Dermis microvascular lymphatic vessel endothelial cell (primary cell): ENCODE measurements around the gene TBC1D9. TPM values are rescaled to one million over a fixed set of nuclear protein-coding genes. Genes with fewer than 3 reads are reported as not detected.
"Not testable (repeated sequence)": the region's sequence is repeated elsewhere in the genome, so short reads cannot be mapped to it uniquely, and the experiment has no call there.

Source experiments
- DNase-seq, 2 donors: peaks; one replicate each; pipeline versions ENCODE4 v3.0.0 to v3.0.0-alpha.2; 2010; ENCODE audit warnings: low read depth in 2 of 2
- total RNA-seq: library from RNA; depleted of rRNA; stranded (reverse); fragments of >200 nt; gene quantifications from 2 replicates; pipeline ENCODE4 v1.2.1, GENCODE V29; 2014

The TBC1D9 gene
- total RNA-seq, 1 donor from 2014 or later: 47.2 TPM

DNA sequence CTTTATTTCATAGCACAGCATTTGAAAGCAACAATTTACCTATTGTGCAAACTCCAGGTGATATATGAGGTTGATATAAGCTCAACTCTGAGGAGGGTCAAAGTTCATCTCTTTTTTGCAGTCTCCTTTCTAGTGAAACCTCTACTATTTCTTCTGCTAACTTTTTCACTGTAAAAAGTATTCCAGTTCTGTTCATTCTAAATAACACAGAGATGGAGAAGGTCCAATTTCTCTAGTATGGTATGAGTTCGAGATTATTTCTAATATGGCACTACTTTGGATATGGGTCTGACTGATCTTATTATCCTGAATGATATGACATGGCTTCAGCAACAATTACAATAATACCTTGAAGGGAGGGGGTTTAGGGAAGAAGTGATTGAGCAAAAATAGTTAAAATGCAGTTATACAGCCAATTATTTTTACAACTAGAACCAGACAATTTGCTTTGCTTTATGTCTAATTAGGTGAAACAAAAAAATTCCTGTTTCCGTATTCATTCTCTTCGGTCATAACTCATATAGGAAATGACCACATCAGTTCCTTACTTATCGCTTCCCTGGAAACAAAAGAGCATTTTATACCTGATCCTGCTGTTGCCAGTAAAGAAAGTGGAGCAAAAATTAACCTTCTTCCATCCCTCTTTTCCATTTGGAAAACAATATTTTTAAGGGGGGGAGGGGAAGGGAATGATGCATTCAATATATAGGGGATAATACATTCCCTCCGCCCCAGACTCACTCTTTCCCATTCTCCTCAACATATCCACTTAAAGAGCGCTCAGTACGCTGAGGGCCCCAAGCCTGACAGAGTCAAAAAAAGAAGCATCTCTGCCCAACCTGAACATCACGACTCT lies 1.0 kb downstream of the TBC1D9 start:
- DNase-seq: peak; percentile 58 to 60

DNA sequence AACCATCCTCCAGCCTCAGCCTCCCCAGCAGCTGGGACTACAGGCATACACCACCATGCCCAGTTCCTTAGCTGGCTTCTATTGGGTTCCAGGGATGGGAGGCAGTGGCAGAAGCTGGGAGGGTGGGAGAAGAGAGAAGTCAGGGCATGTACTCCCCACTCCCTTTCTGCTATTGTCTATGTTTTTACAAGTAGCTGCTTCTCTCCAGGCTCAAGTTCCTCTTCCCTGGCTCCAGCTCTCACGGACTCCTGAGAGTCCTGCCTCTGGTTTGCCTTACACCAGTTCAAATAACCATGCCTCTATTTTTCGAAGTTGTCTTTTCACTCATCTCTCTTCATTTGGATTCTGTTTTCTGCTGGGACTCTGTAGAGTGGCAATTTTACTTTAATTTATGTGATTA lies 2.9 kb downstream of the TBC1D9 start:
- no peak for DNase-seq

DNA sequence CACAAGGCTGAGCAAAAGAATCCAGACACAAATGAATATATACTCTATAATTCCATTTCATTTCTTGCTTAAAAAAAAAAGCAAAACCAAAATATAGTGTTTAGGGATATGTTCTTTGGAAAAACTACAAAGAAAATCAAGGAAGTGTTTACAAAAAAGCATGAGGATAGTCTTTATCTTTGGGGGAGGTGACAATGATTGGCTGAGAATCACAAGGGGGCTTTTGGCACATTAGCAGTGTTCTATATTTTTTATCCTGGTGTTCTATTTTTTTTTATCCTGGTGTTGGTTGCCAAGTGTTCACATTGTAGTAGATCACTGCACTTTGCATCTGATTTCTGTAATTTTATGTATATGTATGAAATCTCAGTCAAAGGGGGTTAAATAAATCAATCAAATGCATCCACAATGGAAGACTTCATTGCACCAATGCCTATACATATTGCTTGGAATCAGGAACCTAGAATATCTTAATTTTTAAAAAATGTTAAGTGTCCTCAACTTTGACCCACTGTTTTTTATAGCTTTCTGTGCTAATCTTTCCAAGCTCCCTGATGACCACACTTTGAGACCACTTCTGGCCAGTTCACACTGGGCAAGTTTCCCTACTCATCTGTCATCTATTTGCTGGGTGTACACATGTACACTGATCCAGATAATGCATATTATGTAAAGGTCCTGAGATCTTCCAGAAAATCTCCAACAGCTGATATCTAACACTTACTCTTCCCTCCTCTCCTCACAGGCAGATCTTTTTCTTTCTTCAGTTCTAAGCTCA lies 3.7 kb downstream of the TBC1D9 start:
- DNase-seq: no peak

DNA sequence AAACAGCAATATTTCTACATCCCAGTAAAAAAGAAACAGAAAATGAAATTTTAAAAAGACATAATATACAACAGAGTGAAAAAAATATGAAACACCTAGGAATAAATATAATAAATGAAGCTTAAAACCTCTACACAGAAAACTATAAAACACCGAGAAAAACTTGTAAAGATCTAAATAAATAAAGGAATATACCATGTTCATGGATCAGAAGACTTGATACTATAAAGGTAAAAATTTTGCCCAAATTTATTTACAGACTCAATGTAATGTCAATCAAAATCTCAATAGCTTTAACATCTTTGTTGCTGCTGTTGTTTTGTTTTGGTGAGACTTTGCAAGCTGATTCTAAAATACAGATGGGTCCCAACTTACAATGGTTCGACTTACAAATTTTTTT lies 5.7 kb downstream of the TBC1D9 start:
- DNase-seq: no peak

DNA sequence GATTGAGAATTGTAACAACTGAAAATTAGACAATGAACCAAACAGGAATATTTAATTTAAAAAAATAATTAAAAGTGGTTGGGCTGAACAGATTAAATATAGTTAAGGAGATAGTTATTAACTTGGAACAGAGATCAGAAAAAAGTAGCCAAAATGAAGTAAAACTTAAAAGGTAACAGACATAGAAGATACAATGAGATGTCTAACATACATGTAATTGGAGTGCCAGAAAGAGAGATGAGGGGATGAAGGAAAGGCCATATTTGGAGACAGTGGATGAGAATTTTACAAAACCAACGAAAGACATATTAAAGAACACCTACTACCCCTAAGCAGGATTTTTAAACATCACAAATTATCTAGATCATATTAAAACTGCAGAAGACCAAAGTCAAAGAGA lies 8.0 kb downstream of the TBC1D9 start:
- no peak for DNase-seq

DNA sequence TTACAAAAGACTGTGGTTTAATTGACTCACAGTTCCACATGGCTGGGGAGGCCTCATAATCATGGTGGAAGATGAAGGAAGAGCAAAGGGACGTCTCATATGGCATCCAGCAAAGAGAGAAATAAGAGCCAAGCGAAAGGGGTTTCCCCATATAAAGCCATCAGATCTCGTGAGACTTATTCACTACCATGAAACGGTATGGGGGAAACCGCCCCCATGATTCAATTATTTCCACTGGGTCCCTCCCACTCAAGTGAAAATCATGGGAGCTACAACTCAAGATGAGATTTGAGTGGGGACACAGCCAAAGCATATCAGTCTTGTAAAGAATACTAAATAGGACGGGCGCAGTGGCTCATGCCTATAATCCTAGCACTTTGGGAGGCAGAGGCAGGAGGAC lies 9.6 kb downstream of the TBC1D9 start:
- DNase-seq: not testable (repeated sequence)

DNA sequence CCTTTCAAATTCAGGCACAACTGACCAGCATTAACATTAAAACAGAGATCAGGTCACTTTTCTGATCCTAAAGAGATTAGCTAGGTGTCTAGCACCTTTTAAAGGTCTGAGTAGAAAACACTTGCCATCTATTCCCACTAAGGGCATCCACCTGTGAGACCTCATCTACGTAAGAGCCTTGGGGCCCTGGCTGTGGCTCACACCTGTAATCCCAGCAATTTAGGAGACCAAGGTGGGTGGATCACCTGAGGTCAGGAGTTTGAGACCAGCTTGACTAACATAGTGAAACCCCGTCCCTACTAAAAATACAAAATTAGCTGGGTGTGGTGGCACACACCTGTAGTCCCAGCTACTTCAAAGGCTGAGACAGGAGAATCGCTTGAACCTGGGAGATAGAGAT lies 11.8 kb downstream of the TBC1D9 start:
- no peak for DNase-seq

DNA sequence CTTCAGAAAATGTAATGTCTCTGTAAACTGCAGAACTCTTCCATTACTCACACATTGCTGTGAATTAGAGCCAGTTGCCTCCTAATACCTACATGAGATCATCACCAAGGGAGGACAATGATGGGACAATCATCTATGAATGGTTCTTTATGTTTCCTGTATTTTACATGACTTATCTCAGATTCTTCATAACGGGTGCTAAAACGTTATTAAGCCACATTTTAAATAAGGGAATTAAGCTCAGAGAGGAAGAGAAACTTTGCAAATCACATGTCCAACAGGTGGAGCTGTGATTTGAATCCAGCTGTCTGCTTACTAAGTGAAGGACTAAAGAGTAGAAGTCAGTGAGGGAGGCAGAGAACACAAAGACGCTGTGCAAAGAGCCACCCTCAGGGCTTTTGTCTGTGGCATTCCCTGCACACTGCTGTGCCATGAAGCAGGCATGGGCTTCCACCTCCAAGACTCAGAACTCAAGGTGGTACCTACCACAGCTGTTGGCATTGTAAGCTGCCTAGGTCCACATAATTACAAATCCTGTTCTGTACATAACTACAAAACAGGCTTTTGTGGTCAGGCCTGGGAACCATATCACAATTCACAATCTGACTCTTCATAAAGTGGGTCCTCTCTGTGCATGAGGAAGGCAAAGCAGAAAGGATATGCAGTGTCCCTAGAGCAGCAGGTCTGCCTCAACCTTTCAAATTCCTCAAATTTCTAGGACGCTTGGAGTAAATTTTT lies 12.8 kb downstream of the TBC1D9 start:
- peak in 1 of 2 donors; percentile 54 for DNase-seq

DNA sequence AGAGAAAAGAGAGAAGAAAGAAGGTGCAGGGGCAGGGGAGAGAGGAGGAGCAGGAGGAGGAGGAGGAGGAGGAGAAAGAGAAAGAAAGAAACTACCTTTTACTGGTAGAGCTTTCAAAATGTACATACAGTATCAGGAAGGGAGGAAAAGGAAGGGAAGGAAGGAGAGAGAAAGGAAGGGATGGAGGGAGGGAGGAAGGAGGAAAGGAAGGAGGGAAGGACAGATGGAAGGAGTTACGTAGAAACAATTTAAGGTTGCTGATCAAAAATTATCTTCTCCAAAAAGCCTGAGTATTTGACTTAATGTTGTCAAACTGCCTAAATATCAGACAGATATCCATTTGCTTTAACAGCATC lies 13.4 kb downstream of the TBC1D9 start:
- DNase-seq: no peak

DNA sequence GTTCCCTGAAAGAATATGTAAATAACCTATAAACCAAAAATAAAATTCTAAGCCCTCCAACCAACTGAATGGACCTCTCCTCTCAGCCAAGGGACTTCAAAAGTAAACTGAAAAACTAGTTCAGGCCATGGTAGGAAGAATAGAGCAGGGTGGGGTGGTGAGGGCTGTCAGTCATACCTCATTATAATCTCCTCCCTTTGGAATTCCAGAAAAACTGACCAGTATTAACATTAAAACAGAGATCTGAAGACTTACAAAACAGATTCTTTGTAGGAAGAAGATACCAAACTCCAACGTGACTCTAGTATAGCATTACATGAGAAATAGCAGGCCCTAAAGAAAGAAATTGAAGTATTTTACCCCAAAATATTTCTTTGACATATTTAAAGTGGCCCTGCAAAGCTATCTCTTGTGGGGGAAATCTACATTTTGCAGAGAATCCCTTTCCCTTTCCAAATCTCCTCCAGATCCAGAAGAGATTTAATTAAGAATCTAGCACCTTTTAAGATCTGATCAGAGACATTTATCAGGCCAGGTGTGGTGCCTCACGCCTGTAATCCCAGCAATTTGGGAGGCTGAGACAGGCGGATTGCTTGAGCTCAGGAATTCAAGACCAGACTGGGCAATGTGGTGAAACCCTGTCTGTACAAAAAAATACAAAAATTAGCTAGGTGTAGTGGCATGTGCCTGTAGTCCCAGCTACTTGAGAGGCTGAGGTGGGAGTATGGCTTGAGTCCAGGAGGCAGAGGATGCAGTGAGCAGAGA lies 15.1 kb downstream of the TBC1D9 start:
- no peak for DNase-seq

DNA sequence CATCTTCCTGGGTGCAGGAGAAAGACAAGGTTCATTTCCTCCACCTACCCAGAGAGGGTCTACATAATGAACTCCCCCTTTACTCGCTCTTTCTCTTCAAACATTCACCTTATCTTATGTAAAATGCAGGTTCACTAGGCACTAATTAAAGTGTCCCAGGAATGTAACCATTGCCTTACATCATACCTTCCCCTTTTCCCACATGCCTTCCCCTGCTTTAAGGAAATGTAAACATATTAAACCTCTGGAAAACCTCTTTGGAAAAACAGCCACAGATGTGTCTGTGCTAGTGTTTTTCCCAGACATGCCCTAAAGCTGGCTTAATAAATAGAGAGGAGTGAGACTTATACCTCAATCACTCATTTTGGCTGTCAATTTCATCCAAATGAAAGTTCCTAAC lies 15.8 kb downstream of the TBC1D9 start:
- DNase-seq: no peak

DNA sequence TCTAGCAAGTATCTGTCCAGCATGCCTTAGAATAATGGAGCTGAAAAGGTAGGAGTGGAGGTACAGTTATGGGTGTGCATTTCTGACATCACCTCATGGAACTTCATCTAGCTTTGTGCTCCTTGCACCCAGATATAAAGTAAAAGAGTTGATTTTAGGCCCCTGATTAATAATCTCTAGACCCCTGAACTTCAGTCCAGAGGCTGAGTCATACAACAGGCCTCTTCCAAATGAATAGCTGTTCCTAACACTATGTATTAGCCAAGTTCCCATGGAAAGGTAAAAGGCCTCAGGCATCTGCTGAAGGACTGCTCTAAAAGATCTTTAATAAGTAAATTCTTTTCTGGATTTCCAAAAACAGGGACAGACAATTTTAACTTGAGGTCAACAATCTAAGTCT lies 16.2 kb downstream of the TBC1D9 start:
- DNase-seq: no peak

DNA sequence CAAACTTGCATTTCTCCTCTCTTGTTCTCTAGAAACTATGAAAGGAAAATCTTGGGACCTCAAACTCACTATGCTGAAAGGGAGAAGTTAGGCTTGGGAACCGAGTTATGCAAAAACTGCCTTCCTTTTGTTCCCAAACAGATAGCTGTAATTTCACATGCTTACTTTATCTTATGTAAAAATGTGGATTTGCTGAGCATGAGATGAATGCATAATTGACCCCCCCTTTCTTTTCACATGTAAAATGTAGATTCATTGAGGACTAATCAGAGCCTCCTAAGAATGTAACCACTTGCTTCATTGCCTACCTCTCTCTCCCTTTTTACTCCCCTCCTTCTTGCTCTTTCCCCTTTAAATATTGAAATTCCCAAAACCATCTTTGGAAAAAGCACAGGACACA lies 18.0 kb downstream of the TBC1D9 start:
- no peak for DNase-seq

DNA sequence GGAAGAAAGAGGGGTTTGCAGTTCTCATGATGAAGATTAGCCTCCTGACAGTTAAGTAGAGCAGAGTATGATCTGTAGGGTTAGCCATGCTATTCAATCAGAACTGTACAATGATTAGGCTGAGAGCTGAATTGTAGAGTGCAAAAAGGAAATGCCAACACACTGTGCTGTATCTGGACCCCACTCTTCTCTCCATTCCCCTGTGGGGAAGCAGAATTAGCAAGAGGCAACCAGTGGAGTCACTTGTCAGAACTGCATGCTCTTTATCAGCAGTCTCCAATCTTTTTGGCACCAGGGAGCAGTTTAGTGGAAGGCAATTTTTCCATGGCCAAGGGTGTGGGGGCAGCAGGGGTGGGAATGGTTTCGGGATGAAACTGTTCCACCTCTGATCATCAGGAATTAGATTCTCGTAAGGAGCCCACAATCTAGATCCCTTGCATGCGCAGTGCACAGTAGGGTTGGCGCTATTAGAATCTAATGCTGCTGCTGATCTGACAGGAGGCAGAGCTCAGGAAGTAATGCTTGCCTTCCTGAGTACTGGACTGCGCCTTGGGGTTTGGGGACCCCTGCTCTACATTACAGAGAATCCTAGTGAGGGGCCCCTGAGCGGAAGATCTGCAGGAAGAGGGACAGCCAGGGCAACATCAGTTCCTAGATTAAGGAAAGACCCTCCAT lies 19.4 kb downstream of the TBC1D9 start:
- DNase-seq: peak in 1 of 2 donors; percentile 33

DNA sequence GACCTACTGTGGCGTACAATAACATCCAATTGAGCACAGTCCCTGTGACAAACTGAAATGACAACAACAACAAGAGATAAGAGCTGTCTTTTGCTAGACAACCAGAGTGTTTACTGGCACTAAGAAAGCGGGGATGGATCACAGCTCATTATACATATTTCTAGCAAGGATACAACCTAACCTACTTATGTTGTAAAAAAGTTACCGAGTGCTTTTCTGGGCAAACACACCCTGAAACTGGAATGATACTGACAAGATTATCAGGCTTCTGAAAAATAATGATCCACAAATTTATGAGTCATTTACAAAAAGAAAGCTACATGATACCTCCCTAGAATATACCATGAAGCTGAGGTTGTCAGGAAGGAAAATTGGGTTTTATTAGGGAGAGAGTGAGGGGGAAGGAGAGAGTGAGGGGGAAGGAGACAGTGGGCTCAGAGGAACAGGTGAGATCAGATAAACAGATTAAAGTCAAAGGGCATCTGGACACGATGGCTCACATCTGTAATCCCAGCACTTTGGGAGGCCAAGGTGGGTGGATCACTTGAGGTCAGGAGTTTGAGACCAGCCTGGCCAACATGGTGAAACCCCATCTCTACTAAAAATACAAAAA lies 20.3 kb downstream of the TBC1D9 start:
- DNase-seq: no peak

DNA sequence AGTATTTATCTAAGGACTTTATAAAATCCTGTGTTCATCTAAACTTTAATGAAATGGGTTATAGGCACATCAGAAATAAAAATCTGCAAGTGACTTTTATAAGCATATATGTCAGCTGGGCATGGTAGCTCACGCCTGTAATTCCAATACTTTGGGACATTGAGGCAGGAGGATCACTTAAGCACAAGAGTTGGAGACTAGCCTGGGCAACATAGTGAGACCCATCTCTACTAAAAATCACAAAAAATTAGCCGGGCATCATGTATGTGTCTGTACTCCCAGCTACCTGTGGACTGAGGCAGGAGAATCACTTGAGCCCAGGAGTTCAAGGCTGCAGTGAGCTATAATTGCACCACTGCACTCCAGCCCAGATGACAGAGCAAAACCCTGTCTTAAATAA lies 20.9 kb downstream of the TBC1D9 start:
- no peak for DNase-seq

DNA sequence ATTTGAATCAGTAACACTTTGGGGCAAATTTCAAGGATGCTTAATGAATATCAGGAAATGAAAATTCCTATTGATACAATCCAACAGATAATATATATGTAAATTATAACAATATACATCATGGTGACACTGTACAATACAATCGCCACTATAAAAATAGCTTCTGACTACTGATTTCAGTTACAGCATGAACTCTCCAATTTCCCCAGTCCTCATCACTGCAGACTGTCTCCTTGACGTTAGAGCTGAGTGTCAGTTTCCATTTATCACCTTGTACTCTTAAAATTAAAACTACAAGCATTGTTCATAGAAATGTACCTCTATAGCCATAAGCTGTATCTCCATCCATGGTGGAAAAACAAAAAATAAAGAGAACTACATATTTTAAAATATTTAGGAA lies 23.4 kb downstream of the TBC1D9 start:
- no peak for DNase-seq

DNA sequence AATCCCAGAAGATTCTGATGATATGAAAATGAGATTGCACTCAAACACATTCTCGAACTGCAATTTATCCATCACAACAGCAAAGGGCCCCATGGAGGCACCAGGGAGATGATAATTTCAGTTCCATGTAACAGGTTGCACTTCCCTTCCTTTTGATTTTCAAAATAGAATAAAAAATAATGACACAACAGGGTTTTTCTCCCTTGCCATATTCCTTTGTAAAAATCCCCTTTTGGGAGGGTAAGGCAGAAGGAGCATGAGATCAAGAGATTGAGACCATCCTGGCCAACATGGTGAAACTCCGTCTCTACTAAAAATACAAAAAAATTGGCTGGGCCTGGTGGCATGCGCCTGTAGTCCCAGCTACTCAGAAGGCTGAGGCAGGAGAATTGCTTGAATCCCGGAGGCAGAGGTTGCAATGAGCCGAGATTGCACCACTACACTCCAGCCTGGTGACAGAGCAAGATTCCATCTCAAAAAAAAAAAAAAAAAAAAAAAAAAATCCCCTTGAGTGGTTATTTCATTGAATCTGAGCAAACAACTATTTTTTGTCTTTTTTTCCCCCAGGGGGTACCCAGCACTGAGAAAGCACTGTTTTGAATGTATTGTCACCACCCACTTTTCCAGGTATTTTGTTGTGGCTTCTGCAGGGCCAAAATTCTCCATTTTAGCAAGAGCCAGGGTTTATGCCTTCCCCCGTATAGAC lies 26.7 kb downstream of the TBC1D9 start:
- DNase-seq: no peak

DNA sequence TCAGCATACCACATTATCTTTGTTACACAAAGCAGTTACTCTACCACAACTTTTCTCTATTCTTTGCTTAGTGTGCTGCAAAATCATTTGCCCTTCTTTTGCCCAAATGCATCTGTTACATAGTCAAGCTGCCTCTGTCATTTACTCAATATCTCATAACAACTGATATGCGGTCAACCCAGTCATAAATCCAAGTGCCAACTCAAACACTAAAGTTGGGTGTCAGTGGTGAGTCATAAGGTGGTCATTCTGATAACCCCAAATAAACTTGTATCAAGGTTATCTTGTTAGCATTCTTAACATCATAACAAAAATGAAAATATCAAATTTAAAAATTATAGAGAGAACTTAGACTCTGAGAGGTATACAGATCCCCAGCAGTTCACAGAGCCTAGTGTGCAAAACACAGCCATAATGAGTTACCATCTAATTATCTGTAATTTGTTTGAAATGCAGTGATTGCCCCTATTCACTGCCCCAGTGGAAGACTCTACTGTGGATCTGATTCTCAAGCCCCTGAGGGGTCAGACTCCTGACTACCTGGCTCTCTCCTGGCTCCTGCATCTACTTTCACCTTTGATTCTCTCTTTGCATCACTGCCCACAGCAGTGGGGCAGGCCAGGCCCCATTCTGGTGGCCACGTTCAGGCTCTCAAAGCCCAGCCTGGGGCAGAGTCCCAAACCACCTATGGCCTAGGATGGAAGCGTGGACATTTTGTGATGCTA lies 29.2 kb downstream of the TBC1D9 start:
- DNase-seq: peak in 1 of 2 donors; percentile 74
